GM21786 (cell line): ENCODE measurements around the gene UBL3.

ENCODE experiments used
- ATAC-seq: cut with Tn5 transposase; IDR thresholded peaks from one replicate; pipeline ENCODE4 v1.9.1; 2021; ENCODE audit not compliant: unreplicated experiment

Gene UBL3

GRCh38 chr13:29815336-29815735 is 35.1 kb downstream of the UBL3 start:
- no peak for ATAC-seq

GRCh38 chr13:29810898-29811297 is 39.5 kb downstream of the UBL3 start:
- ATAC-seq = no peak

GRCh38 chr13:29810145-29810742 is 40.2 kb downstream of the UBL3 start:
- ATAC-seq = no peak

GRCh38 chr13:29808264-29808663 is 42.2 kb downstream of the UBL3 start:
- no peak for ATAC-seq

GRCh38 chr13:29805994-29806979 is 44.1 kb downstream of the UBL3 start:
- ATAC-seq = no peak

- no peak for ATAC-seq
Measured at GRCh38 chr13:29803221-29803620, 47.2 kb downstream of the UBL3 start.

GRCh38 chr13:29802621-29803020 is 47.8 kb downstream of the UBL3 start:
- no peak for ATAC-seq

GRCh38 chr13:29801737-29802305 is 48.6 kb downstream of the UBL3 start:
- no peak for ATAC-seq

- no peak for ATAC-seq
Measured at GRCh38 chr13:29801102-29801501, 49.3 kb downstream of the UBL3 start.

- ATAC-seq = no peak
Measured at GRCh38 chr13:29800687-29801086, 49.7 kb downstream of the UBL3 start.

- ATAC-seq = no peak
Measured at GRCh38 chr13:29799041-29799440, 51.4 kb downstream of the UBL3 start.

- ATAC-seq = no peak
Measured at GRCh38 chr13:29791997-29792780, 58.2 kb downstream of the UBL3 start.

GRCh38 chr13:29791508-29791907 is 58.9 kb downstream of the UBL3 start:
- ATAC-seq = no peak

GRCh38 chr13:29786698-29787097 is 63.7 kb downstream of the UBL3 start:
- ATAC-seq = no peak

GRCh38 chr13:29785978-29786377 is 64.4 kb downstream of the UBL3 start:
- ATAC-seq = no peak

GRCh38 chr13:29782798-29783197 is 67.6 kb downstream of the UBL3 start:
- ATAC-seq = no peak

GRCh38 chr13:29774830-29775229 is 75.6 kb downstream of the UBL3 start:
- no peak for ATAC-seq

GRCh38 chr13:29771247-29771646 is 79.2 kb downstream of the UBL3 start:
- peak; percentile 55 for ATAC-seq

- ATAC-seq = no peak
Measured at GRCh38 chr13:29767006-29767405, 83.4 kb downstream of the UBL3 start.

- no peak for ATAC-seq
Measured at GRCh38 chr13:29763436-29764180, 86.8 kb downstream of the UBL3 start.
